ENCODE measurements around the gene SRRM3. TPM values are rescaled to one million over a fixed set of nuclear protein-coding genes. Genes with fewer than 3 reads are reported as not detected.
"Not testable (repeated sequence)": the region's sequence is repeated elsewhere in the genome, so short reads cannot be mapped to it uniquely, and the experiment has no call there.

SRRM3 gene
- polyA plus RNA-seq, 2 of the 4 experiments (the other 2 are of a cell fraction) = 2.4 to 7.0 TPM

GRCh38 chr7:76310102-76310957, 108.6 kb downstream of the SRRM3 start:
- no peak for TF ChIP-seq HEYL (CRISPR knock-in tag; IDR thresholded peaks at IDR 0.05)
- no peak for TF ChIP-seq CEBPB (IDR thresholded peaks at IDR 0.05)
- TF ChIP-seq RCOR1 (IDR thresholded peaks at IDR 0.05; ENCODE audit: low read depth, low read length) = no peak
- no peak for TF ChIP-seq NR3C1 (IDR thresholded peaks at IDR 0.05)
- TF ChIP-seq RAD21 (conservative IDR thresholded peaks at IDR 0.05 in 1 of 2, IDR thresholded peaks at IDR 0.05 in 1 of 2) = no peak
- TF ChIP-seq NPAS2 (CRISPR knock-in tag; IDR thresholded peaks at IDR 0.05; ENCODE audit: borderline replicate concordance) = no peak
- TF ChIP-seq HOXB13 (CRISPR knock-in tag; IDR thresholded peaks at IDR 0.05; ENCODE audit: low read depth) = no peak
- TF ChIP-seq TP53 (CRISPR knock-in tag; IDR thresholded peaks at IDR 0.05) = no peak
- TF ChIP-seq ZSCAN20 (CRISPR knock-in tag; IDR thresholded peaks at IDR 0.05) = no peak
- no peak for TF ChIP-seq EHF (CRISPR knock-in tag; IDR thresholded peaks at IDR 0.05)
- no peak for TF ChIP-seq FOSB (CRISPR knock-in tag; IDR thresholded peaks at IDR 0.05)
- no peak for TF ChIP-seq MYC (IDR thresholded peaks at IDR 0.05; ENCODE audit: borderline replicate concordance, low read length)
- ATAC-seq = no peak
- Histone ChIP-seq H3K4me3 (no peak overlapping the region), H3K9me3 (no peaks in the 10 kb centered on the region), H3K27ac (peak overlapping the region; percentile 59 to 79; a peak in 5 of 6 replicates), H3K4me2 (peak overlapping the region; percentile 46), H3K4me1 (peaks cover 40% of the 10 kb centered on the region)
- DNase-seq (ENCODE audit: low read depth in 1 of 2, low spot score in 1 of 2) = no peak
- CTCF ChIA-PET = interaction anchor here (7.7 to 27.1 kb wide), 4 partner anchors 17 to 132 kb away, joined by 59 to 764 read pairs (median 144); partner anchors contain the start of gene HSPB1
- POLR2A ChIA-PET = no interaction called here
- WGBS (ENCODE audit: missing lambda C conversion rate) = 59% methylated on average over 21 of the region's 21 CpGs
- FAIRE-seq = no peak

GRCh38 chr7:76311838-76312237, 110.1 kb downstream of the SRRM3 start:
- ATAC-seq; H3K4me2 ChIP-seq; POLR2A ChIA-PET; H3K9me3 ChIP-seq; FAIRE-seq; DNase-seq (ENCODE audit: low read depth in 1 of 2, low spot score in 1 of 2); H3K4me3 ChIP-seq: not testable (repeated sequence)
- peak overlapping the region in 1 of 2 experiments; percentile 4; a peak in 1 of 6 replicates for H3K27ac ChIP-seq
- CTCF ChIA-PET = interaction anchor here (0.6 to 27.1 kb wide), 10 partner anchors 19 to 445 kb away, joined by 3 to 764 read pairs (median 3); partner anchors contain the start of genes HSPB1 and YWHAG
- peaks cover 30% of the 10 kb centered on the region for H3K4me1 ChIP-seq
- WGBS (ENCODE audit: missing lambda C conversion rate) = 94% methylated on average over 6 of the region's 6 CpGs

- Histone ChIP-seq H3K4me2 (peak overlapping the region; percentile 63), H3K27ac (peak overlapping the region; percentile 76 to 83), H3K4me3 (no peak overlapping the region), H3K4me1 (peaks cover 27% of the 10 kb centered on the region), H3K9me3 (no peaks in the 10 kb centered on the region)
- WGBS (ENCODE audit: missing lambda C conversion rate) = 12% methylated on average over 8 of the region's 15 CpGs
- FAIRE-seq (no peak), DNase-seq (ENCODE audit: low read depth in 1 of 2, low spot score in 1 of 2) (peak; percentile 92 to 95), ATAC-seq (peak; percentile 40 to 67)
- TF ChIP-seq HMGXB4 (CRISPR knock-in tag; IDR thresholded peaks at IDR 0.05; ENCODE audit: borderline replicate concordance) (no peak), RAD21 (conservative IDR thresholded peaks at IDR 0.05 in 1 of 2, IDR thresholded peaks at IDR 0.05 in 1 of 2) (peak; percentile 100), FOSL2 (IDR thresholded peaks at IDR 0.05) (no peak), FOSL2 (CRISPR knock-in tag; IDR thresholded peaks at IDR 0.05) (peak; percentile 14; the same call in 1 of the 2 replicates), MAZ (IDR thresholded peaks at IDR 0.05; ENCODE audit: borderline replicate concordance, low read depth, low read length) (peak; percentile 93; the same call in 1 of the 2 replicates), JUN (IDR thresholded peaks at IDR 0.05) (peak in 1 of 2 experiments; percentile 53; a peak in 1 of 5 replicates), MAX (IDR thresholded peaks at IDR 0.05) (peak; percentile 60; the same call in 1 of the 2 replicates), EHMT2 (IDR thresholded peaks at IDR 0.05; ENCODE audit: low read depth) (no peak), TP53 (CRISPR knock-in tag; IDR thresholded peaks at IDR 0.05) (peak; percentile 57; the same call in 1 of the 2 replicates), CTCF (IDR thresholded peaks at IDR 0.05) (peak; percentile 100), CHD2 (IDR thresholded peaks at IDR 0.05; ENCODE audit: low read length, partially characterized antibody) (no peak), SMC3 (IDR thresholded peaks at IDR 0.05) (peak; percentile 100)
- POLR2A ChIA-PET = interaction anchor here (1.0 to 1.8 kb wide), 2 partner anchors 19 to 22 kb away, joined by 3 to 12 read pairs; no protein-coding TSS in a partner anchor
- CTCF ChIA-PET = interaction anchor here (0.6 to 27.1 kb wide), 54 partner anchors 10 to 1260 kb away, joined by 3 to 764 read pairs (median 4); partner anchors contain the start of genes HSPB1 and SRRM3
These were observed 112.5 kb downstream of the SRRM3 start for GRCh38 chr7:76314042-76314721.
